HG03095 (cell line): ENCODE data around the gene TBC1D10B.
"Not testable (repeated sequence)": the region's sequence is repeated elsewhere in the genome, so short reads cannot be mapped to it uniquely, and the experiment has no call there.

Experiments used
- ATAC-seq: cut with Tn5 transposase; IDR thresholded peaks from one replicate; pipeline ENCODE4 v1.9.1; 2021; ENCODE audit warnings: moderate library complexity; ENCODE audit not compliant: unreplicated experiment

TBC1D10B gene

GRCh38 chr16:30398661-30399434, 28.6 kb upstream of the TBC1D10B start:
- no peak for ATAC-seq

GRCh38 chr16:30397776-30398660, 27.7 kb upstream of the TBC1D10B start:
- ATAC-seq, result no peak

GRCh38 chr16:30397056-30397455, 26.8 kb upstream of the TBC1D10B start:
- ATAC-seq, result no peak

- not testable (repeated sequence) for ATAC-seq
Observed at GRCh38 chr16:30396627-30397026, 26.3 kb upstream of the TBC1D10B start.

- ATAC-seq, result no peak
Observed at GRCh38 chr16:30395992-30396585, 25.8 kb upstream of the TBC1D10B start.

DNA sequence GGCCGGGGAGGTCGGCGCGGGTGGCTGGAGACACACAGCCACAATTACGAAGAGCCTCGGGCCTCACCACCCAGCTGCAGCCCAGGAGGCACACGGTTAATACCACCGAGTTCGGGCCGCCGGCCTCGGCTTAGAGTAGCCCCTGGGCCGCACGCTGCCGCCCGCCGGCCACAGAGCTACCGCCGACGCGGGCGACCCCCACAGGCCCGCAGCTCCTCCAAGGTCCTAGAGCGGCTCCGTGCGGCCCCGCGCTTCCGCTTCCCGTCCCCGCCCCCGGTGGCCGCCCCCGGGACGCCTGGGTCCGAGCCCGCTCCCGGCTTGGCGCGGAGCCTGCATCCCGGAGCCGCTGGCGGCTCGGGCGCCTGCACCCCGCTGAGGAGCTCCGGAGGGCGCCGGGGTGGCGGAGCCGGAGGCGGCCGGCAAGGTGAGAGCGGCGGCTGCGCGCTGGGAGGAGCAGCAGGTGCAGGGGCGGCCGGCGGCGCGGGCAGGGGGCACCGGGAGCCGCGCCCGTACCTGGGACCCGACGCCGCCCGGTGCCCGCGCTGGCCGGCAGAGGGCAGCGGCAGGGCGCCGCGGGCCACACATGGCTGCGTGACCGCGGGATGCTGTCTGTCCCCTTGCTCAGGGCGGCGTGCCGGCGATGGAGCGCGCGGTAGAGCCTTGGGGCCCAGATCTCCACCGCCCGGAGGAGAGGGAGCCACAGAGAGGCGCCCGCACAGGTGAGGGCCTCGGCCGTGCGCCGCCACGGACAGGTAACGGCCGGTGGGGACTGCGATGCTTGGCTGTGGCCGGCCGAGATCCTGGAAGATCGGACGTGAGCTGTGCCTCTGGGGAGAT, 25.1 kb upstream of the TBC1D10B start, which contains the start of gene ZNF48:
Gene ZNF48 (plus strand): TSS at position 266 of the 837 bp plus-strand sequence. CDS start 375 bp downstream, at position 641.
- peak; percentile 40 for ATAC-seq

- no peak for ATAC-seq
Observed at GRCh38 chr16:30394592-30395154, 24.4 kb upstream of the TBC1D10B start.

DNA sequence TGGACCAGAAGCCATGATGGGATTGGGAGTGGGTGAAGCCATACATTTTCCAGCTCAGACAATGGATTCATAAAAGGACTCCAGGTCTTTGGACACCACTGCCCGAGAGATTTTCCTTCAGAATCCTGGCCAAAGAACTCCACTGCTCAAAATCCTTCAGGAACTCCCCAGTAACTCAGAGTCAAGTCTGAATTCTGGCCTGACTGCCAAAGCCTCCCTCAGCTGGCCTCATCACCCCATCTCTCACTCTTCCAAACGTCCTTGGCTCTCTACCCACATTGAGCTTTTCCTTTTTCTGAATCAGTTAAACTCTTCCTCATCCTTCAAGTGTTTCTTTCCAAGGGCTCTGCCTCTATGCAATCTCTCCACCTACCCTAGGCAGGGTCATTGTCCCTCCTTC, 13.2 kb upstream of the TBC1D10B start:
- no peak for ATAC-seq

- no peak for ATAC-seq
Observed at GRCh38 chr16:30382111-30382881, 12.0 kb upstream of the TBC1D10B start, which contains the start of gene SEPTIN1. Gene SEPTIN1 (minus strand): TSS chr16:30382561. CDS start chr16:30382542, 19 bp downstream.

DNA sequence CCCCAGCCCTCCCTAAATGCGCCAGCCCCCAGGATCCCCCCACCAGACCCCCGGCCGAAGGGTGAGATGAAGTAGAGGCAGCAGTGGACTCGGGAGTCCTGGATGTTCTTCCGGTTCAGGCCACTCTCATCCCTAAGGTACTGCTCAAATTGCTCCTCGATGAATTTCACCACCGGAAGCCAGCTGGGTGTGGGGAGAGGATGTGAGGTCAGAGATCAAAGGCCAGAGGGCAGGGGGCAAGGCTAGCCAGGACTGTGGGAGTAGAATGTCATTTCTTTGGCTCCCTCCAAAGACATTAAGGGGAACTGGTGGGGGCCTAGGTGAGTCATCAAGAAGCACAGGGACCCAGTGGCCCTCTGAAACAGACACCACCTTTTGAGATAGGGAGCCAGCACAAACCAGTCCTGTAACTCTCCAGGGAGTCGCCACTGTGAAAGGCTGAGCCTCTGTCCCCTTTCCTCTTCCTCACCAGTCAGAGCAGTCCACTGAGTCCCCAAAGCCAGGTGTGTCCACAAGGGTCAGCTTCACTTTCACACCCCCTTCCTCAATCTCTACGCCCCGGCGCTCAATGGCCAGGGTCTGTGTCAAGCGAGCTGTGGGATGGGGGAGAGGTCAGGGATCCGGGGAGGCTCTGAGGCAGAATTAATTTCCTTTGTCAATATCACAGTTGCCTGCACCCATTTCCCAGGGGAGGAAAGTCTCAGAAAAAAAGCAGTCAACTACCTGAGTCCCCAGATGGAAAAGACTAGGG, 11.2 kb upstream of the TBC1D10B start:
- no peak for ATAC-seq

DNA sequence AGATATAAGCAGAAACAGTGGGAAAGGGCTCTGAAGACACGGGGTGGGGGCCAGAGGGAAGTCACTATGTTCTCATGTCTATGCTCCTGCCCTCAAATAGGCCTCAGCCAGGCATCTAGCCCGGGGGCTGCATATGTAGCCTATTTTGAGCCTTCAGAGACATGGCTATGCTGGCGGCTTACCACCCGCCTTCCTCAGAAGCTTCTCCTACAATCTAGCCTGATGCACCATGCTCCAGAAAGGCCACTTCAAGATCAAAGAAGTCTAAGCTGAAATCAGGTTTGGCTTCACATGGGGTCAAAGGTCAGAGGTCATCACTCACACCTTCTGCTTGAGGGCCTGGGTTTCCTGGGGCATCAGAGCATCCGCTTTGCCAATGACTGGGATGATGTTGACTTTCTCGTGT, 10.5 kb upstream of the TBC1D10B start:
- ATAC-seq, result no peak

DNA sequence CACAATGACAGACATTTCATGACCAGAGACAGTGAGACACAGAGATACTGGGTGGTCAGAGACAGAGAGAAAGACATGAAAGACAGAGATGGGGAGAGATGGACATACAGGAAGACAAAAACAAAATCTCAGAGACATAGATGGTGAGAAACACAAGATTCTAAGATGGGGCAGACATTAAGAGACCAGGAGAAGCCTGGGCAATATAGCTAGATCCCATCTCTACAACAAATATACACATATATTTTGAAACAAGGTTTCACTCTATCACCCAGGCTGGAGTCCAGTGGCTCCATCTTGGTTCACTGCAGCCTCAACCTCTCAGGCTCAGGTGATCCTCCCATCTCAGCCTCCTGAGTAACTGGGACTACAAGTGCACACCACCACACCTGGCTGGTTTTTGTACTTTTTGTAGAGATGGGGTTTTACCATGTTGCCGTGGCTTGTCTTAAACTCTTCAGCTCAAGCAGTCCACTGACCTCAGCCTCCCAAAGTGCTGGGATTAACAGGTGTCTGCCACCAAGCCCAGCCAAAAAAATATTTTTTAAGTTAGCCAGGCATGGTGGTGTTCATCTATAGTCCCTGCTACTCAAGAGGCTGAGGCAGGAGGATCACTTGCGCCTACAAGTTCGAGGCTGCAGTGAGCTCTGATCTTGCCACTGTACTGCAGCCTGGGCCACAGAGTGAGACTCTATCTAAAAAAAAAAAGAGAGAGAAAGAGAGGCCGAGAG, 9.9 kb upstream of the TBC1D10B start:
- no peak for ATAC-seq

GRCh38 chr16:30379158-30379783, 9.0 kb upstream of the TBC1D10B start:
- ATAC-seq, result no peak

- peak; percentile 80 for ATAC-seq
Observed at GRCh38 chr16:30378236-30379157, 8.2 kb upstream of the TBC1D10B start.

GRCh38 chr16:30377812-30378235, 7.5 kb upstream of the TBC1D10B start:
- ATAC-seq, result no peak

DNA sequence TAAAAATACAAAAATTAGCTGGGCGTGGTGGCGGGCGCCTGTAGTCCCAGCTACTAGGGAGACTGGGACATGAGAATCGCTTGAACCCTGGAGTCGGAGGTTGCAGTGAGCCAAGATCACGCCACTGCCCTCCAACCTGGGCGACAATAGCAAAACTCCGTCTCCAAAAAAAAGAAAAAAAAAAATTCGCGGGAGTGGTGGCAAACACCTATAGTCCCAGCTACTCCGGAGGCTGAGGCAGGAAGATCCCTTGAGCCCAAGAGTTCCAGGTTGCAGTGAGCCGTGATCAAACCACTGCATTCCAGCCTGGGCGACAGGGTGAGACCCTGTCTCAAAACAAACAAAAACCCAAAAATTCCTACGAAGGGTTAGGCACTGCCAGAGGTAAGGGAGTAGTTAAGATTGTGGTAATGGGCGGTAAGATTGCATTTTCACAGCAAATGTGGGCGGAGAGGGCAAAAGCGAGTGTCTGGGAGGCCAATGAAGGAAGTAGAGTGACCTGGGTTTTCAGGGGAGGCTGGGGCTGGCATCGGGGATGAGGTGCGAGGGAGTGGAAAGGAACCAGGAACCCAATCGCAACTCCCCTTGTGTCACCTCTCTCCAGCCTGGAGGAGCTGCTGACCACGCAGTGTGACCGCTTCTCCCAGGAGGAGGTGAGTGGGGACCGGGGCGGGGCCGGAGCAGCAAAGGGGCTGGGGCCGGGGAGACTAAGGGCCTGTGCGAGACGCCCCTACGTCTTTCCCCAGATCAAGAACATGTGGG, 6.9 kb upstream of the TBC1D10B start:
- no peak for ATAC-seq
